Ishikawa (cell line): ENCODE results near the gene TMEM225.

Experiments
- CEBPB ChIP-seq: IDR thresholded peaks from 2 replicates; pipeline ENCODE4 v1.6.1; 2012
- EGR1 ChIP-seq: IDR thresholded peaks from 2 replicates; pipeline ENCODE4 v1.6.1; 2012
- EP300 ChIP-seq: IDR thresholded peaks from 2 replicates; pipeline ENCODE4 v1.6.1; 2012; ENCODE audit warnings: borderline replicate concordance
- RAD21 ChIP-seq: IDR thresholded peaks from 2 replicates; pipeline ENCODE4 v1.6.1; 2012; ENCODE audit warnings: low read depth
- TF ChIP-seq, protein P1 (sequence below): IDR thresholded peaks from 2 replicates; pipeline ENCODE4 v1.6.1; 2012; ENCODE audit warnings: low read depth, mild to moderate bottlenecking

DNA sequence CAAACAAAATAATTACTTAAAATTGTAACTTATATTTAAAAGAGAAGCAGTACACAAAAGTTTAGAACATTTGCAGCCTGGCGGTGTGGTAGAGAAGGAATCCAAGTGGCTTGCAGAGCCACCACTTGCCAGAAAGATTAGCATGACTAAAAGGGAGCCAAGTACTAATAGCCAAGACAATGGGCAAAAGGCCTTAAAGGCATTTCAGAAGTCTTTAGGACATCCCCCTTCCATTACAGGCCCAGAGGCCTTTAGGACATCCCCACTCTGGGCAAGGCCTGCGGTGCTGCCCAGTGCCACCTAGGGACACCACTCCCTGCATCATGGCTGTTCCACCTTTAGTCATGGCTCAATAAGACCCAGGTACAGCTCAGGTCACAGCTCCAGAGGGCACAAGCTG, 32.4 kb downstream of the TMEM225 start:
- TF ChIP-seq EP300 (no peak), EGR1 (no peak), RAD21 (no peak), CEBPB (no peak)
- TF ChIP-seq, protein P1, sequence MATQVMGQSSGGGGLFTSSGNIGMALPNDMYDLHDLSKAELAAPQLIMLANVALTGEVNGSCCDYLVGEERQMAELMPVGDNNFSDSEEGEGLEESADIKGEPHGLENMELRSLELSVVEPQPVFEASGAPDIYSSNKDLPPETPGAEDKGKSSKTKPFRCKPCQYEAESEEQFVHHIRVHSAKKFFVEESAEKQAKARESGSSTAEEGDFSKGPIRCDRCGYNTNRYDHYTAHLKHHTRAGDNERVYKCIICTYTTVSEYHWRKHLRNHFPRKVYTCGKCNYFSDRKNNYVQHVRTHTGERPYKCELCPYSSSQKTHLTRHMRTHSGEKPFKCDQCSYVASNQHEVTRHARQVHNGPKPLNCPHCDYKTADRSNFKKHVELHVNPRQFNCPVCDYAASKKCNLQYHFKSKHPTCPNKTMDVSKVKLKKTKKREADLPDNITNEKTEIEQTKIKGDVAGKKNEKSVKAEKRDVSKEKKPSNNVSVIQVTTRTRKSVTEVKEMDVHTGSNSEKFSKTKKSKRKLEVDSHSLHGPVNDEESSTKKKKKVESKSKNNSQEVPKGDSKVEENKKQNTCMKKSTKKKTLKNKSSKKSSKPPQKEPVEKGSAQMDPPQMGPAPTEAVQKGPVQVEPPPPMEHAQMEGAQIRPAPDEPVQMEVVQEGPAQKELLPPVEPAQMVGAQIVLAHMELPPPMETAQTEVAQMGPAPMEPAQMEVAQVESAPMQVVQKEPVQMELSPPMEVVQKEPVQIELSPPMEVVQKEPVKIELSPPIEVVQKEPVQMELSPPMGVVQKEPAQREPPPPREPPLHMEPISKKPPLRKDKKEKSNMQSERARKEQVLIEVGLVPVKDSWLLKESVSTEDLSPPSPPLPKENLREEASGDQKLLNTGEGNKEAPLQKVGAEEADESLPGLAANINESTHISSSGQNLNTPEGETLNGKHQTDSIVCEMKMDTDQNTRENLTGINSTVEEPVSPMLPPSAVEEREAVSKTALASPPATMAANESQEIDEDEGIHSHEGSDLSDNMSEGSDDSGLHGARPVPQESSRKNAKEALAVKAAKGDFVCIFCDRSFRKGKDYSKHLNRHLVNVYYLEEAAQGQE, result no peak
